Activated T-cell treated with anti-CD3 and anti-CD28 coated beads, Interleukin-2, amount 50 U/mL, for 72 hours (primary cell): Measurements from ENCODE around the gene CAPS. TPM values are rescaled to one million over a fixed set of nuclear protein-coding genes. Genes with fewer than 3 reads are reported as not detected.
A peak's percentile ranks its signal among the peaks of the same experiment; 100 is the strongest.

Source experiments
- ATAC-seq, 2 donors: fragments of 150-1000 bp; cut with Tn5 transposase; replicated peaks in 1 of 2; 2 replicates each; pipeline ENCODE4 v1.10.0; 2021; ENCODE audit warnings: moderate library complexity in 2 of 2, mild to moderate bottlenecking in 1 of 2
- DNase-seq, 2 donors: peaks; one replicate each; pipeline ENCODE4 v3.0.0; 2021 to 2022; ENCODE audit warnings: mixed read lengths in 1 of 2
- H3K27ac Mint-ChIP-seq: one replicate; pipeline ENCODE4 v1.8.0; 2022; ENCODE audit warnings: mild to moderate bottlenecking, moderate library complexity, mixed read lengths
- H3K27me3 Mint-ChIP-seq: one replicate; pipeline ENCODE4 v1.8.0; 2022; ENCODE audit warnings: low read depth, mixed read lengths
- H3K36me3 Mint-ChIP-seq, 2 donors: one replicate each; pipeline ENCODE4 v1.8.0; 2022; ENCODE audit warnings: mixed read lengths in 2 of 2, mild to moderate bottlenecking in 1 of 2; ENCODE audit not compliant: insufficient read depth in 2 of 2
- H3K4me1 Mint-ChIP-seq: one replicate; pipeline ENCODE4 v1.8.0; 2022; ENCODE audit warnings: low read depth, mixed read lengths
- H3K4me3 Mint-ChIP-seq, 2 donors: one replicate each; pipeline ENCODE4 v1.8.0; 2022; ENCODE audit warnings: mild to moderate bottlenecking in 2 of 2, mixed read lengths in 2 of 2, moderate library complexity in 2 of 2
- H3K9me3 Mint-ChIP-seq, 2 donors: one replicate each; pipeline ENCODE4 v1.8.0; 2022; ENCODE audit warnings: mixed read lengths in 2 of 2
- total RNA-seq, 2 donors: library from RNA; stranded (reverse); gene quantifications; one replicate each; pipeline ENCODE4 v1.2.3, GENCODE V29; 2022

Gene CAPS
- total RNA-seq, 2 donors from 2014 or later = 12.9 to 20.9 TPM

- Mint-ChIP-seq H3K27ac (no peak overlapping the region), H3K9me3 (no peaks in the 10 kb centered on the region), H3K36me3 (peaks cover 0 to 9% of the 10 kb centered on the region in 2 donors), H3K27me3 (peaks cover 1% of the 10 kb centered on the region), H3K4me3 (no peak overlapping the region), H3K4me1 (peaks cover 7% of the 10 kb centered on the region)
- no peak for DNase-seq
- no peak for ATAC-seq
Measured at GRCh38 chr19:5895409-5895808, 18.6 kb upstream of the CAPS start.

DNA sequence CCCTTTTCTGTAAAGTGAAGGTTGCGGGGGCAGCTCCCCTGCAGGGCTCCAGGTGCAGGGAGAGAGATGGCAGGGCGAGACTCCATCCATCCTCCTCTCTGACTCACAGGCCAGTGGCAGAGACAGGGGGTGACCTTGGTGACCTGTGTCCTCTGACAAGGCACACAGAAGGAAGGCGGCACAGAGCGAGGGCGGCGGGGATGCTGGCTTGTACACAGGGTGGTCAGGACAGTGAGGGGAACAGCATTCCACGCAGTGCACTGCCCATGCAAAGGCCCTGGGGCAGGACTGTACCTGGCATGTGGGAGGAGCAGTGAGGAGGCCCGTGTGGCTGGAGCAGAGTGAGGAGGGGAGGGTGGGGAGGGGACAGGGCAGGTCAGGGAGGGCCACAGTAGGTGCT, 18.2 kb upstream of the CAPS start:
- ATAC-seq (no peak), DNase-seq (no peak)
- H3K27ac Mint-ChIP-seq = peak overlapping the region; percentile 2
- peaks cover 10% of the 10 kb centered on the region for H3K4me1 Mint-ChIP-seq
- H3K4me3 Mint-ChIP-seq = no peak overlapping the region
- H3K27me3 Mint-ChIP-seq = no peaks in the 10 kb centered on the region
- no peaks in the 10 kb centered on the region for H3K9me3 Mint-ChIP-seq
- peaks cover 0 to 9% of the 10 kb centered on the region in 2 donors for H3K36me3 Mint-ChIP-seq

GRCh38 chr19:5896365-5897076, 17.5 kb upstream of the CAPS start:
- DNase-seq (no peak), ATAC-seq (no peak)
- Mint-ChIP-seq H3K27me3 (no peaks in the 10 kb centered on the region), H3K36me3 (peaks cover 0 to 12% of the 10 kb centered on the region in 2 donors), H3K4me3 (no peak overlapping the region), H3K4me1 (peaks cover 17% of the 10 kb centered on the region), H3K9me3 (no peaks in the 10 kb centered on the region), H3K27ac (no peak overlapping the region)

DNA sequence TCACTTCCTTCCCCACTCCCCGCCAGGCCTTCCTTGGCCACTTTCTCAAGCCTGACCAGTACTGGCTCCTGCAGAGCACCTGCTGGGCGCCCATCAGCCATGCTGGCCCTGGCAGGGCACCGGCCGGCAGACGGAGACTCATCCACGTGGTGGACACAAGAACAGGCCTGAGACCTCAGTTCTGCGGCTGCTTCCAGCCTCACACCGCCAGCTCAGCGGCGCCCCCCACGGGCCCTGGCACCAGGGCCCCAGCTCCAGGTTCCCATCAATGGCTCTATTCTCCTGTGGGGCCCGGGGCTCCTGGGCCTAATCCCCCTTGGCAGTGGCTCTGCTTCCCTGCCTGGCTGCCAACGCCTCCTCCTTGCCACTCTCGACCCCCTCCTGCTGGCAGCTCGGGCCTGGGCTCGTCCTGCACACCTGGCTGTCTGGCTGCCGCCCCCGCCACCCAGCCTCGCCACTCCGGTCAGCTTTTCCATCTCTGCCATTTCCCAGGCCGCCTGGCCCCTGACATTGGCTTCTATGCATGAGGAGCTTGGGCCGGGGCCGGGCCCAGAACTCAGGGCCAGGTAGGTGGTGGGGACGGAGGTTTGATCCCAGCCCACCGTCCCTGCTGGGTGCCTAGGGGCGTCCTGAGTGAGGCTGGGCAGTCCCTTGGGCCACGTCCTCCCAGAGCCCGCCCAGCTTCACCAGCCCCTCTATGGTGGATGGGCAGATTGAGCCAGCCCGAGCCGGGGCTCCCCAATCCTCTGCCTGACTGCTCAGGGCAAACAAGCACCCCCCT, 16.7 kb upstream of the CAPS start:
- Mint-ChIP-seq H3K27ac (no peak overlapping the region), H3K4me1 (peaks cover 25% of the 10 kb centered on the region), H3K4me3 (no peak overlapping the region), H3K27me3 (no peaks in the 10 kb centered on the region), H3K36me3 (peaks cover 0 to 10% of the 10 kb centered on the region in 2 donors), H3K9me3 (no peaks in the 10 kb centered on the region)
- no peak for ATAC-seq
- DNase-seq = no peak

DNA sequence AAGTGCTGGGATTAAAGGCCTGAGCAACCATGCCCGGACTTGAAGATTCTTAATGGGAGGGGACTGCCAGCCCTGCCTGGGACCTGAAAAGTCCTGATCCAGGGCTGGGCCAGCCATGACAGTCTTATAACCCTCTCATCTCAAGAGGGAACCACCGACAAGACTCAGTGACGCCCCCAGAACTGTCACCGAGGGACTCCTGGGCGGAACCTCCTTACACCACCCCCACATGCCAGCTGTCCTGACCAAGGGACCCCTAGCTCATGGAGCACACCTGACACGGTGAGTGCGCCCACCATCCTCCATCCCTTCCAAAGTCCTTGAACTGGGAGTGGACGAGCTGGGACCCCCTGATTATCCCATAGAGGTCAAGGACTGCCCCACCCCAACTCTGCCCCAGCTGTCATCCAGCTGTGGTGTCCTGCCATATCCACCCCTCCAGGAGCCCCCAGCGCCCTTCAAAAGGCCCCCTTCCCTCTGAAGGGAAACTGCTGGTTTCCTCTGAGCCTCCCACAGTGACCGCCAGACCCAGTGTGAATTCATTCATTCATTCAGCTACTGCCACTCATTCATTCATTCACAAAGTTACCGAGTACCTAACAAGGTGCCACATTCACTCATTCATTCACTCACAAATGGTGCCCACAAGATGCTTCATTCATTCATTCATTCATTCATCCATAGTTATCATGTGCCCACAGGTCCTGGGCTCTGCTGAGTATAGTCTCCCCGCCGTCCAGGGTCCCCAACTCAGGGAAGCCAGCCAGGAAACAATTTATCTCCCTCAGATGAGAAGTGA, 14.1 kb upstream of the CAPS start:
- ATAC-seq (no peak), DNase-seq (no peak)
- peaks cover 33% of the 10 kb centered on the region for H3K4me1 Mint-ChIP-seq
- H3K36me3 Mint-ChIP-seq = peaks cover 6 to 18% of the 10 kb centered on the region in 2 donors
- H3K9me3 Mint-ChIP-seq = no peaks in the 10 kb centered on the region
- no peaks in the 10 kb centered on the region for H3K27me3 Mint-ChIP-seq
- peak overlapping the region; percentile 42 for H3K27ac Mint-ChIP-seq
- no peak overlapping the region for H3K4me3 Mint-ChIP-seq

- ATAC-seq = no peak
- Mint-ChIP-seq H3K4me1 (peaks cover 34% of the 10 kb centered on the region), H3K36me3 (peaks cover 6 to 16% of the 10 kb centered on the region in 2 donors), H3K9me3 (no peaks in the 10 kb centered on the region), H3K27ac (peak overlapping the region; percentile 1), H3K4me3 (no peak overlapping the region), H3K27me3 (no peaks in the 10 kb centered on the region)
- no peak for DNase-seq
Measured at GRCh38 chr19:5900976-5901375, 13.1 kb upstream of the CAPS start.

DNA sequence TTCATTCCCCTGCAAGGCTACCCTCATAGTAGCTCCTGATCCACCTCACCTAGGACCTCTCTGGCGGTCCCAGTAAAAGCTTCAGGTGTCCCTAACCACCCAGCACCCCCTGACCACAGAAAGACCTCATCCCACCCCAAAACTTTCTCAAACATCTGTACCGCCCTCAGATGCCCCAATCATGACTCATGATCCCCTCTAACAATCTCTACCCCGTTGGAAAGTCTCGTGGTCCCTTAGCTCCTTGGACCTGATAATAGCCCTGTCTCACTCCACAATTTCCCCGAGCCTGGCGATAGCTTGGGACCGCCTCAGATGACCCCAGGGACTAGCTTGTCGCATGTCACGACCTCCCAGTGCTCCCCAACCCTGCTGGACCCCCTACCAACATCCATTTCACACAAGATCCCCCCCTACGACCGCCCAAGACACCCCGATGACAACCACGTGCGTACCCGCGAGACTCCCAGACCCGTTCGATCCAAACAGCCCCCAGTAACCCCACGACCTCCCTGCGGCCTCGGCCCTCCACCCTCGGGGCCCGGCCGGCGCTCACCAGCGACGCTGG, 10.9 kb upstream of the CAPS start:
- Mint-ChIP-seq H3K9me3 (no peaks in the 10 kb centered on the region), H3K27me3 (no peaks in the 10 kb centered on the region), H3K27ac (peak overlapping the region; percentile 96), H3K4me1 (peaks cover 48% of the 10 kb centered on the region), H3K36me3 (peaks cover 6 to 16% of the 10 kb centered on the region in 2 donors), H3K4me3 (peak overlapping the region; percentile 96 to 99)
- DNase-seq (peak; percentile 19 to 25), ATAC-seq (no peak)

DNA sequence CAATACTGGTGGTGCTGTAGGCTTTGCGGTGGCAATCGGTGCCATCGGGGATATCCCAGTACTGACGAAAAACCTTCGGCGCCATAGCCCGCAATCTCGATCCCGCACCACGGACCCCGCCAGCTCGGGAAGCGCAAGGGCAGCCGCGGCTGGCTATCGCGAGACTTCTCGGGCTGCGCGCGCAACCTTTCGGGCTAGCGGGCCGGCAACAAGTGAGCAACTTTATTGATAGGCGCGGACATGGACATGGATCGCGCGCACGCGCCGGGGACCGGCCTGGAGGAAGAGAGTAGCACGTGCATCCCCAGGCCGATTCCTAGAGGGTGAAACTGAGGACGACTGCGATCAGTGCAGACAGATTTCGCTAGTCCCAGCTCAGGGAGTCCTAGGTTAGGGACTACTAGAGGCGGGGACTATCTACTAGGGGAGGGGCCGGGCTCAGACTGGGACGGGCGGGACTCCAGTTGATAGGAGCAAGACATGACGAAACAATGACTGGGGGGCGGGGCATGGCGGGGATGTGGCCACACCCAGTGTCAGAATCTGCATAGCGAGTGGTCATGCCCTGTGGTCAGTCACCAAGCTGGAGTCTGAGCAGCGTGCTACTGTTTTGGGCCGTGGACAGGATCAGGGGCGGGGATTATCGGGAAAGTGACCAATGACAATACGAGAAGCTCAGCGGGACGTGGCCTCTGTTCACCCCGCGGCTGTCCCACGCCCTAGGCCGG, 10.3 kb upstream of the CAPS start, which contains the start of gene NDUFA11:
Gene NDUFA11, minus strand, starts transcription at position 167 of the 728 bp plus-strand sequence. Its CDS starts 82 bp downstream, at position 85.
- peaks cover 6 to 16% of the 10 kb centered on the region in 2 donors for H3K36me3 Mint-ChIP-seq
- peaks cover 48% of the 10 kb centered on the region for H3K4me1 Mint-ChIP-seq
- peak within 1 kb of the TSS; percentile 96 for H3K27ac Mint-ChIP-seq
- no peaks in the 10 kb centered on the region for H3K9me3 Mint-ChIP-seq
- peak; percentile 62 to 64 for ATAC-seq
- no peaks in the 10 kb centered on the region for H3K27me3 Mint-ChIP-seq
- H3K4me3 Mint-ChIP-seq = peak within 1 kb of the TSS; percentile 96 to 99
- peak; percentile 97 for DNase-seq

DNA sequence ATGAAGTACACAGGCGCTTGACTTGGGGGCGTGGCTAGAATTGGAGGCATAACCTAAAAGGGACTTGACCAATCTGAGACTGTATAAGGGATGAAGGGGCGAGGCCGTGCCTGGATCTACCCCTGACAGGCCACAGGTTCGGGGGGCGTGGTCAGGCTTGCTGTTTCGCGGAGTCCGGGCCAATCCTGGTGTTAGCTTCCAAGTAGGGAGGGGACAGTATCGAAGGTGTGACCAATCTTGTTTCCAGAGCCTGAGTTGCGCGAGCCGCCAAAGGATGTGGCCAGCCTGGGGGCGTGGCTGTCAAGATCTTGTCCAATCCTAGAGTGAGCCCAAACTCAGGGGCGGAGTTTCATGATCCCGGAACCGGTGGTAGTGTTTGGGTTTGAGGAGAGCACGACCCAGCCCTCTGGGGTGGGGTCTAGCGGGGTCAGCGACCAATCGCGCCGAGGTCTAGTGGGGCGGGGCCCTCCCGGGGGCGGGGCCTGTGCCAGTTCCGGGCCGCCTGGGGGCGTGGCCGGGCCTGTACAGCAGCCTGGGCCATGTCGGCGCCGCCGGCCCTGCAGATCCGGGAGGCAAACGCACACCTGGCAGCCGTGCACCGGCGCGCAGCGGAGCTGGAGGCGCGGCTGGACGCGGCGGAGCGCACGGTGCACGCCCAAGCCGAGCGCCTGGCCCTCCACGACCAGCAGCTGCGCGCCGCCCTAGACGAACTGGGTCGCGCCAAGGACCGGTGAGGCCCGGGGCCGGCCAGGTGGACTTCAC, 9.5 kb upstream of the CAPS start, which contains the start of gene VMAC:
Gene VMAC, plus strand, starts transcription at position 521 of the 762 bp plus-strand sequence. Its CDS starts 19 bp downstream, at position 540.
- Mint-ChIP-seq H3K4me1 (peaks cover 48% of the 10 kb centered on the region), H3K36me3 (peaks cover 6 to 16% of the 10 kb centered on the region in 2 donors), H3K27me3 (no peaks in the 10 kb centered on the region), H3K27ac (peak within 1 kb of the TSS; percentile 96), H3K4me3 (peak within 1 kb of the TSS; percentile 96 to 99), H3K9me3 (no peaks in the 10 kb centered on the region)
- DNase-seq = peak; percentile 100
- ATAC-seq = peak; percentile 82

- Mint-ChIP-seq H3K27ac (peak overlapping the region; percentile 65), H3K27me3 (no peaks in the 10 kb centered on the region), H3K4me1 (peaks cover 43% of the 10 kb centered on the region), H3K36me3 (peaks cover 6 to 12% of the 10 kb centered on the region in 2 donors), H3K9me3 (no peaks in the 10 kb centered on the region), H3K4me3 (peak overlapping the region; percentile 96 to 99)
- DNase-seq (no peak), ATAC-seq (no peak)
Measured at GRCh38 chr19:5905114-5905778, 8.8 kb upstream of the CAPS start.

DNA sequence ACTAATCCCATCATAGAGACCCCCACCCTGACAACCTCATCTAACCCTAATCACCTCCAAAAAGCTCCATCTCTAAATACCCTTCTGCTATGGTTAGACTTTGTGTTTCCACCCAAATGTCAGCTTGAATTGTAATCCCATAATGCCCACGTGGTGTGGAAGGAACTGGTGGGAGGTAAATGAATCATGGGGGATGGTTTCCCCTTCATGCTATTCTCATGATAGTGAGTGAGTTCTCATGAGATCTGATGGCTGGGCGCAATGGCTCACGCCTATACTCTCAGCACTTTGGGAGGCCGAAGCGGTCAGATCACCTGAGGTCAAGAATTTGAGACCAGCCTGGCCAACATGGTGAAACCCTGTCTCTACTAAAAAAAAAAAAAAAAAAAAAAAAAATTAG, 6.8 kb upstream of the CAPS start:
- Mint-ChIP-seq H3K36me3 (peaks cover 6 to 8% of the 10 kb centered on the region in 2 donors), H3K4me3 (peak overlapping the region in 1 of 2 donors; percentile 62), H3K9me3 (no peaks in the 10 kb centered on the region), H3K27me3 (no peaks in the 10 kb centered on the region), H3K4me1 (peaks cover 24% of the 10 kb centered on the region), H3K27ac (peak overlapping the region; percentile 7)
- peak; percentile 15 to 16 for DNase-seq
- no peak for ATAC-seq
